ENCODE data around the gene FJX1.
A peak's percentile ranks its signal among the peaks of the same experiment; 100 is the strongest.
"Not testable (repeated sequence)": the region's sequence is repeated elsewhere in the genome, so short reads cannot be mapped to it uniquely, and the experiment has no call there.

FJX1 gene

DNA sequence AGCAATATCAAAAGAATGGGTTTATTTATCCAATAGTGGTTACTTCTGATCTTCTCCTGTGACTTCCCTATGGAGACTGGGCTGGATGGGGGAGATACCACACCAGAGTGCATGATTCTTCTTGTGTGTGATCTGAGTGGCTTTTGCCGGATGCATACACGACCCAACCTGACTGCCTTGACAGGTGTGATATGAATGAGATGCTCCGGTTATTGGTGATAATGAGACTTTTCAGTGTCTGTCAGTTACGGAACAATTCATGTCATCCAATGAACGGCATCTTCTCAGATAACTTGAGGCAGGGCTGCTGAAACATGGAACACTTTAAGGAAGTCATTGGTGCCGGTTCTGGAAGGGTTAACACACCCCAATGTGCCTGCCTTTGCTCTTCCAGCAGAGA is 17.7 kb downstream of the FJX1 start:
- no peak for DNase-seq

- DNase-seq: no peak
Measured at GRCh38 chr11:35639591-35640179, 21.4 kb downstream of the FJX1 start.

- no peak for DNase-seq
Measured at GRCh38 chr11:35641171-35641897, 23.1 kb downstream of the FJX1 start.

- no peak for DNase-seq
Measured at GRCh38 chr11:35641964-35642363, 23.7 kb downstream of the FJX1 start.

DNA sequence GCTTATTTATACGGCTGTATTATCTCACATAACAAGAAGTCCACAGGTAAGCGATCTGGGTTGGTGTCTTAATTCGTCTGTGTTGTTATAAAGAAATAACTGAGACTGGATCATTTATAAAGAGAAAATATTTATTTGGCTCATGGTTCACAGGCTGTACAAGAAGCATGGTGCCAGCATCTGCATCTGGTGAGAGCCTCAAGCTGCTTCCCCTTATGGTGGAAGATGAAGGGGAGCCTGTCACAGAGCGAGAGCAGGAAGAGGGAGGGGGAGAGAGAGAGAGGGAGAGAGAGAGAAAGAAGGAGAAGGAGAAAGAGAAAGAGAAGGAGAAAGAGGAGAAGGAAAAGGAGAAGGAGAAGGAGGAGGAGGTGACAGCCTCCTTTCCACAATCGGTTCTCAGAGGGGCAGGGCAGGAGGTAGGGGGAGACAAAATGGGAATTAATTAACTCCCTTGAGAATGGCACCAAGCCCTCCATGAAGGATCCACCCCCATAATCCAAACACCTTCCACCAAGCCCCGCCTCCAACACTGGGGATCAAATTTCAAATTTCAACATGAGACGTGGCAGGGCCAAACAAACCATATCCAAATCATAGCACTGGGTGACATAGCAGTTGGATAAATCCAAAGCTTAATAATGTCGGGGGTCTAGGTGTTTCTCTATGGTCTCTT is 29.3 kb downstream of the FJX1 start:
- no peak for DNase-seq

- no peak for DNase-seq
Measured at GRCh38 chr11:35650006-35650405, 31.7 kb downstream of the FJX1 start.

DNA sequence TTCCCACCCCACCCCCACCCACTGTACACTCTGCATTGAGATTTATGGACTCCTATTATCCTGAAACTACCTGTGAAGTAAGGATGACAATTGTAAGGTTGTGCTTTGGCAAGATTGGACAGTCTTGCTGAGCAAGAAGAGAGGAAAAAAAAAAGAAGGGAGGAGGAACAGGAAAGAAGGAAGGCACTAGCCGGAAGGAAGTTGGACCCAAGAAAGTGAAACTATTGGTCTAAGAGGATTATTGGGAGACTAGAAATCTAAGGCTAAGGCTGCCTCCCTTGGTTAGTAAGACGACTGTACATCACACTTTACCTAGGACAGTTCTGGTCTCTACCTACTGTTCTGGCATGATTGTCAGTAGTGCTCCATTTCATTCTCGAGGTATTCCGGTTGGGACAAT is 32.2 kb downstream of the FJX1 start:
- DNase-seq: no peak

GRCh38 chr11:35651263-35651662 is 33.0 kb downstream of the FJX1 start:
- DNase-seq: no peak

DNA sequence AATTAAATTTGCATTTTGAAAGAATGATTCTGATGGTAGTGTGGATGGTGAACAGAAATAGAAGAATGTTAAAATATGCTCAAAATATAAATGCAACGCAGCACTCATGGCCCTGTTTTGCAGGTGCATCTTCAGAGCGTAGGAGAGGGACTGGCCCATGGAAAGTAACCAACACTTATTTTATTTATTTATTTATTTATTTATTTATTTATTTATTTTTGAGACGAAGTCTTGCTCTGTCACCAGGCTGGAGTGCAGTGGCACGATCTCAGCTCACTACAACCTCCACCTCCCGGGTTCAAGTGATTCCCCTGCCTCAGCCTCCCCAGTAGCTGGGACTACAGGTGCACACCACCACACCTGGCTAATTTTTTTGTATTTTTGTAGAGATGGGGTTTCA is 34.5 kb downstream of the FJX1 start:
- not testable (repeated sequence) for DNase-seq

DNA sequence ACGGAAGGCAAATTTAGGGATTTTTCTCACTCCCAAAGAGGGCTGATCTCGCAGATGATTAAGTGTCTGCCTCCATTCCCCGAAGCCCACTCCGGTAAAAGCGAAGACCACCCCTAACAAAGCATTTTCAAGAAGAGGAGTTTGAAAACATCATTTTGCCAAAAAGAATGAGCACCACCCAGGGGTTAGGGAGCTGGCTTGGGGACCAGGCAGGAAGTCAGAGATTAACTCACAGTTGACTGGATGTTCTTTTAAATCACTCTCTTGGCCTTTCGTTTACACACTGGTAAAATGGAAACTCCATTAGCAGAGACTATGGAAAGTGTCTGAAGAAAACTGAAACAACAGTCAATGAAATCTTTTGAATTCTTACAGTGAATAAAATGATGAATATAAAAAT is 36.5 kb downstream of the FJX1 start:
- DNase-seq: no peak

- DNase-seq: no peak
Measured at GRCh38 chr11:35655254-35655653, 37.0 kb downstream of the FJX1 start.

- no peak for DNase-seq
Measured at GRCh38 chr11:35655856-35656255, 37.6 kb downstream of the FJX1 start.

GRCh38 chr11:35658020-35658948 is 40.0 kb downstream of the FJX1 start:
- no peak for DNase-seq

- no peak for DNase-seq
Measured at GRCh38 chr11:35661534-35661933, 43.3 kb downstream of the FJX1 start.

DNA sequence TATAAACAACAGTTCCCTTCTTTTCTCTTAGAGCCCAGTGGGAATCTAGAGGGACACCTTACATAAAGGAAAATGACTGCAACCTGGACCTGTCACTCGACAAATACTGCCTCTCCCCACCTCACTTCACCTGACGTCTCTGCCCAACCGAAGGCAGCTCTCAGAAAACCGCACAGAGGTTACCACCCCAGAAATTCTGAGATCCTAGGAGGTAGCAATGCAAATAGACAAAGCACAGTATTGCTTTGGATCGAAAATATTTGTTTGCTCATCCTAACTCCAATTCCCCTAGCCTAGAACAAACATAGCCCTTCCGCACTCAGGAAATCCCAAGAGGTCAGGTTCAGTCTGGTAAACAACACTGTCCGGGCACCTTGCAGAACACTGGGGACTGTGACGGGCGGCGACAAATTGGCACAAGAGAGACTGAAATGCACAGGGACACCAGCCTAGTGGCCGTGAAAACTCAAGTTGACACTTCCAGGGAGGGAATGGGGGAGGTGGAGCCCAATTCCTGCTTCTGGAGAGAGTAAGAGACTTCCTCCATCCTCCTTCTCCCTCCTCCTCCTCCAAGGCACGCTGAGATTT is 43.9 kb downstream of the FJX1 start:
- DNase-seq: peak; percentile 14

GRCh38 chr11:35662649-35663407 is 44.6 kb downstream of the FJX1 start, which contains the start of gene TRIM44:
Gene TRIM44 (plus strand): TSS chr11:35662775. CDS start chr11:35663112, 337 bp downstream.
- peak; percentile 65 for DNase-seq

GRCh38 chr11:35663408-35663702 is 45.1 kb downstream of the FJX1 start:
- DNase-seq: no peak

GRCh38 chr11:35664977-35665441 is 46.7 kb downstream of the FJX1 start:
- no peak for DNase-seq

- no peak for DNase-seq
Measured at GRCh38 chr11:35667257-35667656, 49.0 kb downstream of the FJX1 start.

DNA sequence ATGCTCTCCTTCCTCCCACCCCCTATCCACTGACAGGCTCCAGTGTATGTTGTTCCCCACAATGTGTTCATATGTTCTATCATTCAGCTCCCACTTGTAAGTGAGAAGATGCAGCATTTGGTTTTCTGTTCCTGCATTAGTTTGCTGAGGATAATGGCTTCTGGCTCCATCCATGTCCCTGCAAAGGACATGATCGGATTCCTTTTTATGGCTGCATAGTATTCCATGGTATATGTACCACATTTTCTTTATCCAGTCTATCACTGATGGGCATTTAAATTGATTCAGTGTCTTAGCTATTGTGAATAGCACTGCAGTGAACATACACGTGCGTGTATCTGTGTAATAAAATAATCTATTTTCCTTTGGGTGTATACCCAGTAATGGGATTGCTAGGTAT is 50.1 kb downstream of the FJX1 start:
- DNase-seq: not testable (repeated sequence)
